Uterus (tissue), 4 donors: ENCODE data around the gene C1QTNF9B. TPM values are rescaled to one million over a fixed set of nuclear protein-coding genes. Genes with fewer than 3 reads are reported as not detected.
"Not testable (repeated sequence)": the region's sequence is repeated elsewhere in the genome, so short reads cannot be mapped to it uniquely, and the experiment has no call there.

Experiments
- DNase-seq, 2 donors: peaks; one replicate each; pipeline ENCODE4 v3.0.0-alpha.2; 2019 to 2020
- H3K27ac ChIP-seq, 2 donors: fragments of 200-600 bp; sonication (generic); 1 replicate in 1 of 2; 2 replicates in 1 of 2; pipeline ENCODE4 v1.5.1; 2016 to 2018
- H3K27me3 ChIP-seq, 2 donors: fragments of 200-600 bp; sonication (generic); one replicate each; pipeline ENCODE4 v1.5.1; 2018 to 2019; ENCODE audit warnings: control low read depth in 1 of 2
- H3K36me3 ChIP-seq, 2 donors: fragments of 200-600 bp; sonication (generic); one replicate each; pipeline ENCODE4 v1.5.1; 2019; ENCODE audit warnings: control low read depth in 1 of 2
- H3K4me1 ChIP-seq, 2 donors: fragments of 200-600 bp; sonication (generic); one replicate each; pipeline ENCODE4 v1.5.1; 2018 to 2019; ENCODE audit warnings: control low read depth in 1 of 2
- H3K4me3 ChIP-seq, 2 donors: fragments of 200-600 bp; sonication (generic); 1 replicate in 1 of 2; 2 replicates in 1 of 2; pipeline ENCODE4 v1.5.1; 2018 to 2019; ENCODE audit warnings: mild to moderate bottlenecking in 1 of 2
- H3K9me3 ChIP-seq, 2 donors: fragments of 200-600 bp; sonication (generic); one replicate each; pipeline ENCODE4 v1.5.1; 2019; ENCODE audit warnings: control low read depth in 1 of 2
- CTCF ChIP-seq, 4 experiments: fragments of 200-600 bp in 2 of 4; fragments of 450-650 bp in 2 of 4; sonication (generic) in 2 of 4; IDR thresholded peaks; one replicate each; pipeline ENCODE4 v1.5.1; 2016 to 2019; ENCODE audit warnings: antibody characterized with exemption in 4 of 4, mild to moderate bottlenecking in 2 of 4, moderate library complexity in 1 of 4
- POLR2A ChIP-seq, 2 donors: fragments of 450-650 bp; IDR thresholded peaks; one replicate each; pipeline ENCODE4 v1.6.1; 2016; ENCODE audit warnings: antibody characterized with exemption in 2 of 2, mild to moderate bottlenecking in 1 of 2, moderate library complexity in 1 of 2
- intact Hi-C: fragments of 100-400 bp; cut with DNase I; formaldehyde crosslinking; loops from one replicate; pipeline ENCODE4 v1.15.1; 2023; ENCODE audit warnings: low total_unique reads
- total RNA-seq, 4 donors: library from RNA; depleted of rRNA in 3 of 4; stranded (reverse); fragments of >200 nt in 3 of 4; gene quantifications; one replicate each; pipeline versions ENCODE4 v1.1.0 to v1.2.4, GENCODE V29; 2014 to 2023
- donor health status: DM: yes; HTN: yes; CAD: no.

The C1QTNF9B gene
- total RNA-seq, 4 donors from 2014 or later, result 2.6 TPM; not detected in 3

GRCh38 chr13:23898101-23898500 lies 799 bp upstream of the C1QTNF9B start:
- intact Hi-C loops, result no loop called here
- peak in 1 of 2 donors; percentile 27 for DNase-seq
- no peak for TF ChIP-seq CTCF (IDR thresholded peaks at IDR 0.05)
- TF ChIP-seq POLR2A (IDR thresholded peaks at IDR 0.05), result no peak

GRCh38 chr13:23894746-23895145 lies 2.6 kb downstream of the C1QTNF9B start:
- H3K9me3 ChIP-seq, H3K27ac ChIP-seq, intact Hi-C loops, H3K27me3 ChIP-seq, H3K36me3 ChIP-seq, H3K4me3 ChIP-seq, H3K4me1 ChIP-seq, DNase-seq: not testable (repeated sequence)

More at GRCh38 chr13:23898101-23898500, 799 bp upstream of the C1QTNF9B start:
- Histone ChIP-seq H3K27ac (no peak overlapping the region), H3K4me3 (no peak overlapping the region), H3K27me3 (peaks cover under 1 to 2% of the 10 kb centered on the region in 2 donors), H3K9me3 (no peaks in the 10 kb centered on the region), H3K4me1 (peaks cover 0 to under 1% of the 10 kb centered on the region in 2 donors), H3K36me3 (no peaks in the 10 kb centered on the region)

- intact Hi-C loops, H3K27me3 ChIP-seq, H3K36me3 ChIP-seq, H3K4me1 ChIP-seq, H3K4me3 ChIP-seq, H3K27ac ChIP-seq, DNase-seq, H3K9me3 ChIP-seq: not testable (repeated sequence)
Measured at GRCh38 chr13:23893791-23894190, 3.5 kb downstream of the C1QTNF9B start.

GRCh38 chr13:23889615-23890607 lies 7.4 kb downstream of the C1QTNF9B start:
- no peak for DNase-seq
- intact Hi-C loops, result no loop called here
- Histone ChIP-seq H3K27me3 (no peaks in the 10 kb centered on the region), H3K9me3 (no peaks in the 10 kb centered on the region), H3K36me3 (no peaks in the 10 kb centered on the region), H3K4me1 (no peaks in the 10 kb centered on the region), H3K27ac (peak overlapping the region; percentile 51 to 84), H3K4me3 (peak overlapping the region; percentile 86)
- TF ChIP-seq CTCF (IDR thresholded peaks at IDR 0.05), result no peak
- TF ChIP-seq POLR2A (IDR thresholded peaks at IDR 0.05), result no peak

- H3K36me3 ChIP-seq, result no peaks in the 10 kb centered on the region
- TF ChIP-seq CTCF (IDR thresholded peaks at IDR 0.05), result peak; percentile 82 to 92 (median 82)
- peak; percentile 46 to 78 for TF ChIP-seq POLR2A (IDR thresholded peaks at IDR 0.05)
- H3K9me3 ChIP-seq, result no peaks in the 10 kb centered on the region
- DNase-seq, result peak; percentile 88 to 94
- peak within 1 kb of the TSS; percentile 86 for H3K4me3 ChIP-seq
- no peaks in the 10 kb centered on the region for H3K27me3 ChIP-seq
- H3K4me1 ChIP-seq, result no peaks in the 10 kb centered on the region
- intact Hi-C loops, result no loop called here
- peak within 1 kb of the TSS; percentile 65 to 84 for H3K27ac ChIP-seq
Measured at GRCh38 chr13:23888658-23889614, 8.4 kb downstream of the C1QTNF9B start, which contains the start of gene MIPEP. Gene MIPEP (minus strand): TSS chr13:23889400. CDS start chr13:23889320, 80 bp downstream.

GRCh38 chr13:23884361-23884760 lies 12.9 kb downstream of the C1QTNF9B start:
- H3K9me3 ChIP-seq, intact Hi-C loops, H3K27me3 ChIP-seq, H3K4me3 ChIP-seq, H3K36me3 ChIP-seq, DNase-seq, H3K27ac ChIP-seq, H3K4me1 ChIP-seq: not testable (repeated sequence)
